Effector memory CD8-positive, alpha-beta T cell (primary cell): ENCODE data around the gene RFTN2.
"Not testable (repeated sequence)": the region's sequence is repeated elsewhere in the genome, so short reads cannot be mapped to it uniquely, and the experiment has no call there.

ENCODE experiments used
- ATAC-seq: fragments of 150-1000 bp; cut with Tn5 transposase; replicated peaks from 2 replicates; pipeline ENCODE4 v1.10.0; 2021; ENCODE audit warnings: mild to moderate bottlenecking, moderate library complexity
- DNase-seq, 3 experiments: peaks; one replicate each; pipeline ENCODE4 v3.0.0; 2021
- H3K27ac Mint-ChIP-seq, 2 donors: one replicate each; pipeline ENCODE4 v1.8.0; 2022; ENCODE audit warnings: mild to moderate bottlenecking in 2 of 2, mixed read lengths in 2 of 2, moderate library complexity in 2 of 2
- H3K27me3 Mint-ChIP-seq, 2 donors: one replicate each; pipeline ENCODE4 v1.8.0; 2022; ENCODE audit warnings: mixed read lengths in 2 of 2
- H3K36me3 Mint-ChIP-seq: one replicate; pipeline ENCODE4 v1.8.0; 2022; ENCODE audit warnings: mild to moderate bottlenecking, moderate library complexity, mixed read lengths; ENCODE audit not compliant: insufficient read depth
- H3K4me1 Mint-ChIP-seq, 2 donors: one replicate each; pipeline ENCODE4 v1.8.0; 2022; ENCODE audit warnings: low read depth in 2 of 2, mixed read lengths in 2 of 2
- H3K4me3 Mint-ChIP-seq, 2 donors: one replicate each; pipeline ENCODE4 v1.8.0; 2022; ENCODE audit warnings: mild to moderate bottlenecking in 2 of 2, mixed read lengths in 2 of 2, moderate library complexity in 2 of 2
- H3K9me3 Mint-ChIP-seq, 2 donors: one replicate each; pipeline ENCODE4 v1.8.0; 2022; ENCODE audit warnings: mixed read lengths in 2 of 2
- total RNA-seq, 9 experiments: gene quantifications; one replicate each; lab custom pipeline; 2026; lab: John Stamatoyannopoulos, UW

The RFTN2 gene, protein sequence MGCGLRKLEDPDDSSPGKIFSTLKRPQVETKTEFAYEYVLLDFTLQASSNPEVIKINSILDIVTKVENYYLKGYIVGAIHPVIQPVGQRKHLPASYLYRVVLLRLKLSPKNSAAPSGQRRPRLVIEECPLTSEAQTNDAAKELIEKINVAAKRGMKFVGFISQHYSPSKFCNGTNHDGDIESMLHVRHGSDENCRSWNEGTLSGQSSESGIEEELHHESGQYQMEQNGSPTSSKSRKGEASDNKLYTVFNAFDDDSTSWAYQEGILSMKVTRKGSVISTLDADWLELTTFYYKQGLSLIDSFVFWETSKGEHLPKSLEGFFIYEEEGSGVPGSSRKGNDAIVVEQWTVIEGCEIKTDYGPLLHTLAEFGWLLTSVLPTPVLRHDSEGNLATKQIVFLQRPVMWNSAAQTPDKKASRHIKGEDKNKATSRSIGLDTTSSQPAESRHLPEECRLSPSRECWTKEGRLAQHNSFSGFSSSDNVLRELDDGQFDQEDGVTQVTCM
- 0 to 1.5 (median 0.07) reads per million in 9 experiments for total RNA-seq

DNA sequence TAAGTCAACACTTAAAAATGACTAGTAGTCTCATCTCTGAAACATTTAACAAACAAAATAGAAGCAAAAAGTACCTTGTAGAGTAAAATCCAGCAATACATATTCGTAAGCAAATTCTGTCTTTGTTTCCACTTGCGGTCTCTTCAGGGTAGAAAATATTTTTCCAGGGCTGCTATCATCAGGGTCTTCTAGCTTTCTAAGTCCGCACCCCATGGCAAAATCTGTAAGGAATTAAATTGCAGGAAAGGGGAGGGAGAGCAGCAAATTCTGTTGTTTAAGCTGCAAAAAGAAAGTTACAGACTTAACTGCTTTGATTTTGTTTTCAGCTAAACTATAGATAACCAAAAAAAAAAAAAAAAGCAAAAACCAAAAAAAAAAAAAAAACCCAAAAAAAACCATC lies at the start of gene RFTN2:
Gene RFTN2 (minus strand): TSS at position 342 of the 400 bp plus-strand sequence. CDS start 129 bp downstream, at position 213.
- H3K4me1 Mint-ChIP-seq = no peaks in the 10 kb centered on the region
- ATAC-seq (no peak), DNase-seq (no peak)
- H3K27me3 Mint-ChIP-seq = peaks cover 0 to 26% of the 10 kb centered on the region in 2 donors
- H3K9me3 Mint-ChIP-seq = no peaks in the 10 kb centered on the region
- no peak within 1 kb of the TSS for H3K4me3 Mint-ChIP-seq
- H3K36me3 Mint-ChIP-seq = no peaks in the 10 kb centered on the region
- no peak within 1 kb of the TSS for H3K27ac Mint-ChIP-seq

DNA sequence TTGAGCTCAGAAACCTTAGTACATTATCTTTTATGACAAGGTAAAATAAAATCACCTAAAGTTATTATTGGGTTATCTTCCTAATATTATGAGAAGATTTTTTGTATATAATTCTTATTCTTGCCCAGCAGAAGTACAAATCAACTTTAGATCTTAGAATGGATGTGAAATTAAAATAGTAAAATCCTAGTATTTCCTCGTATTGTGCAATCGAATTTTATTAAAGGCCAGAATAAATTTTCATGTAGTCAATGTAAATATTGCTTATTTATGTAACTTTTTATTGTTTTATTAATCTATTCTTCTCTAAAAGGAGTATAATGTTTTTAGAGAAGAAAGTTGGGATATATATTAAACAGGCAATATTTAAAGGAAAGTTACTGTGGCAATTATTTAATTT lies 42.5 kb upstream of the RFTN2 start:
- Mint-ChIP-seq H3K27ac (no peak overlapping the region), H3K4me1 (peaks cover 2 to 4% of the 10 kb centered on the region in 2 donors), H3K4me3 (no peak overlapping the region), H3K36me3 (peaks cover 9% of the 10 kb centered on the region), H3K9me3 (no peaks in the 10 kb centered on the region), H3K27me3 (no peaks in the 10 kb centered on the region)
- ATAC-seq (no peak), DNase-seq (no peak)

DNA sequence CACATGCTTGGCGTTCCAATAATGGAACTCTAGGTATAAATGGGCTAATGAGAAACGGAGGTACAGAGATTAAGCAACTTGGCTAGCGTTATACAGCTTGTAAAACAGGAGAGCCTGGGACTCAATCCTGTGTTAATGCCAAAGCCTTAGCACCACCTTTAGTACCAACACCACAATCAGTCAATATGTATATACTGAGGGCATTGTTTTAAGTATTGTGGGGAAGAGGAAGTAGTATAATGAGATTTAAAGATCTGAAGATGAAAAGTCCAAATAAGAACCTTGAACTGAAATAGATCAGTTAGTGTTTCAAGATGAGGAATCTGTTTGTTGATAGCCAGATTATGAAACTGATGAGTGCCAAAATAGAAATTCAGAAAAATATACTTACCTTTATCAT lies 37.9 kb upstream of the RFTN2 start:
- Mint-ChIP-seq H3K4me3 (no peak overlapping the region), H3K4me1 (peaks cover 21 to 31% of the 10 kb centered on the region in 2 donors), H3K27me3 (no peaks in the 10 kb centered on the region), H3K36me3 (peaks cover 17% of the 10 kb centered on the region), H3K9me3 (no peaks in the 10 kb centered on the region), H3K27ac (no peak overlapping the region)
- ATAC-seq = no peak
- DNase-seq = no peak

DNA sequence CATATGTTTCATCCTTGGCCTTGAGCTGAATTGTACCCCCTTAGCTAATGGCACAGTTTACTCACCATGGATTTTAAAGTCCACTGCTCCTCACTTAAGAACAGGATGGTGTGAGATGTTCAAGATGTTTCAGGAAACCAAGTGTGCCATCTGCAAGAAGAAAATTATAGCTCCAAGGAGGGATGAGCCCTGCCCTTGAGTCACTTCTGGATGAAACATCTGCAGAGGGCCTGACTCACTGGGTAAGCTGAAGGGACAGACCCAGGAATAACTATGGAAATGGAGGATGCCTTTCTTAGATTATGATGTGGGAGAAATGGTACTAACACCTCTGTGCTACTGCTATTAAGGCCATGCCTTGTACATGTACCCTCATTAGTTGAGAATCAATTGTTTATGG lies 36.2 kb upstream of the RFTN2 start:
- H3K27ac Mint-ChIP-seq = no peak overlapping the region
- H3K4me3 Mint-ChIP-seq = no peak overlapping the region
- DNase-seq (no peak), ATAC-seq (no peak)
- H3K36me3 Mint-ChIP-seq = peaks cover 17% of the 10 kb centered on the region
- peaks cover 31 to 44% of the 10 kb centered on the region in 2 donors for H3K4me1 Mint-ChIP-seq
- no peaks in the 10 kb centered on the region for H3K27me3 Mint-ChIP-seq
- H3K9me3 Mint-ChIP-seq = no peaks in the 10 kb centered on the region

DNA sequence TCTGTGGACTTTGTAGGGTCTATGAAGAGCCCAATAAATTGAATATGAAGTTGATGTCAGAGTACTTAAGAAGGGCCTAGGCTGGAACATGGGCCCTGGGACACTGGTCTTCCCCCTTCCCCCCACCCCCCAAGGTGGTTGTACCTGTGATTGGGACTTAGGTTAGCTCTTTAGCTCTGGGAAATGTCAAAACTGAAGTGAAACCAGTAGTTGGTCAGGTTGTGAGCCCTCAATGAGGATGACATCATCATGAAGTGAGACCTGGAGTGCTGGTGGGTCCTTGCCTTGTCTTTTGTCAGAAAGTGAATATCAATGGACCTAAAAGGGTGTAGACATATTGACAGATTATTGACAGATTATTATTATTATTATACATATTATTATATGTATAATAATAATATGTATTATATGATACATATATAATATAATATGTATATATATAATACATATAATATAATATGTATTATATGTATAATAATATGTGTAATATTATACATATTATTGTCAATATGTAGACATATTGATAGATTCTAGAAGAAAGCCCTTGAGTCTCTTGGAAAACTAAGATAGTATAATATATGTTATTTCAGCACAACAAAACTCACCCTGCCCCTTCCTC lies 35.1 kb upstream of the RFTN2 start:
- DNase-seq = no peak
- no peaks in the 10 kb centered on the region for H3K27me3 Mint-ChIP-seq
- H3K9me3 Mint-ChIP-seq = no peaks in the 10 kb centered on the region
- H3K36me3 Mint-ChIP-seq = peaks cover 16% of the 10 kb centered on the region
- peaks cover 39 to 52% of the 10 kb centered on the region in 2 donors for H3K4me1 Mint-ChIP-seq
- H3K4me3 Mint-ChIP-seq = no peak overlapping the region
- H3K27ac Mint-ChIP-seq = no peak overlapping the region
- no peak for ATAC-seq

DNA sequence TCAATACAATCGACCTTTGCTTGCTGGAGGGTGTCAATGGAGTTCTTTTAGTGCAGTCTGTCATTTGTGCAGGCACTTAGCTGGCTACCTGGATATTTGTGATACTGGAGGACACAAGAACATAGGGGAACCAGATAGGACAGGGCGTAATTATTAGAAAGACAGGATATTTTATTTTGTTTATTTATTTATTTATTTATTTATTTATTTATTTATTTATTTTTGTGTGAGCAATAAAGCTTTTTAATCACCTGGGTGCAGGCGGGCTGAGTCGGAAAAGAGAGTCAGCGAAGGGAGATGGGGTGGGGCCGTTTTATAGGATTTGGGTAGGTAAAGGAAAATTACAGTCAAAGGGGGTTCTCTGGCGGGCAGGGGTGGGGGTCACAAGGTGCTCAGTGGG lies 33.8 kb upstream of the RFTN2 start:
- Mint-ChIP-seq H3K27ac (peak overlapping the region in 1 of 2 donors; percentile 3), H3K4me1 (peaks cover 44 to 54% of the 10 kb centered on the region in 2 donors), H3K36me3 (peaks cover 23% of the 10 kb centered on the region), H3K4me3 (peak overlapping the region in 1 of 2 donors; percentile 55)
- DNase-seq, H3K9me3 Mint-ChIP-seq, H3K27me3 Mint-ChIP-seq, ATAC-seq: not testable (repeated sequence)

DNA sequence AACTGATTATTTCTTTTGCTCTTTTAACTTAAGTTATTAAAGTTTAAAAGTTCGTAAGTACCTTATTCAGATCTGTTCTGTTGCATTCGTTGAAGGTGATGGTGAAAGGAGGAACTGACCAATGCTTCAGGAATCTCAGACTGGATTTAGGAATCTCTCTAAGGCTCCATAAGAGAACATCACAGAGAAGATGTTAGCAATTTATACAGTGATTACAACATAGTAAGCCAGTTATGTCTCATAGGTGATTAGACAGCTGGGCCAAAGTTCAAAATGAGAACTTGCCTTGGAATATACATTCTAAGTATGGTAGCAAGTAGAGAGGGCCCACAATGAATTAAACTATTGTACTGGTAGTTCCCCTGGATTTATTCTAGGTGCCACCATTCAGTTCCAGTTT lies 32.9 kb upstream of the RFTN2 start:
- H3K27ac Mint-ChIP-seq = no peak overlapping the region
- H3K4me3 Mint-ChIP-seq = peak overlapping the region in 1 of 2 donors; percentile 55
- no peaks in the 10 kb centered on the region for H3K9me3 Mint-ChIP-seq
- ATAC-seq (no peak), DNase-seq (no peak)
- no peaks in the 10 kb centered on the region for H3K27me3 Mint-ChIP-seq
- peaks cover 23% of the 10 kb centered on the region for H3K36me3 Mint-ChIP-seq
- peaks cover 43 to 52% of the 10 kb centered on the region in 2 donors for H3K4me1 Mint-ChIP-seq

DNA sequence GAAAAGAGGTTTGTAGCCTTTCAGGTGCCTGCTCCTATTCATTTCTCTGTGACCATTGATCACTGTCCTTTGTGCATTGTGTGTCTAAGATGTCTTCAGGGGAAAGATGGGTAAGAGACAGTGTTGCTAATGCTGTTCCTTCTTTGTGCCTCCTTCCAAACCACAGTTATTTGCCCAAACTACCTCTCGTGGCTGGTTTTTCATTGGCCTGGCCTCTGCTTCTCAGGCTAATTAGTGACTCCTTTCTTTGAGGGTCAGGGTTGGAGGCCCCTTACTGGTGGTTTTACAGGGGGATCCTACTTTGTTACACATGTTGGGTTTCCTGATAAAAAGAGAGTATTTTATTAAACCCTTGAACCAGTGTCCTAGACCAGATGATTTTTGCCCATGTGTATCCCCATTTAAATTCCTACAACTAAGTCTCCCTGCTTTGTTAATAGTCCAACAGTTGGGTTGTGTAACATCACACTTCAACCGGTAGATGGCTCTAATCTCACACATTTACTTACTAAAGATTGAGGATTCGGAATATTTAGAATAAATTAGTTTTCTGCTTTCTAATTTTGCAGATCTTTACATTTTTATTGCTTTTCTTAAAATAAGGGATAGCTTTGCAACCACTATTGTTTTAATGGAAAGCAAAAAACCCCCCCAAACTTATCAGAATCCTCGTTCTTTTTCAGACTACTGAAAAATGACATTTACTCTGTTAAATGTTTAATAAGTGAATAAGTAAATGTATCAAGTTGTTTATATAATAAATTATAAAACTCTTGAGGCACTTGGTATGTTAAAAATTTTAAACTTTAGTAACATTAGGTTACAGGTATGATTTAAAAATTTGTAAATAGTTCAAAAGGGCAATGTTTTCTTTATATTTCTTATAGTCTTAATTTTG lies 32.2 kb upstream of the RFTN2 start:
- Mint-ChIP-seq H3K4me3 (peak overlapping the region; percentile 69 to 95), H3K4me1 (peaks cover 41 to 52% of the 10 kb centered on the region in 2 donors), H3K27me3 (no peaks in the 10 kb centered on the region), H3K36me3 (peaks cover 25% of the 10 kb centered on the region), H3K9me3 (no peaks in the 10 kb centered on the region), H3K27ac (no peak overlapping the region)
- DNase-seq = no peak
- no peak for ATAC-seq

DNA sequence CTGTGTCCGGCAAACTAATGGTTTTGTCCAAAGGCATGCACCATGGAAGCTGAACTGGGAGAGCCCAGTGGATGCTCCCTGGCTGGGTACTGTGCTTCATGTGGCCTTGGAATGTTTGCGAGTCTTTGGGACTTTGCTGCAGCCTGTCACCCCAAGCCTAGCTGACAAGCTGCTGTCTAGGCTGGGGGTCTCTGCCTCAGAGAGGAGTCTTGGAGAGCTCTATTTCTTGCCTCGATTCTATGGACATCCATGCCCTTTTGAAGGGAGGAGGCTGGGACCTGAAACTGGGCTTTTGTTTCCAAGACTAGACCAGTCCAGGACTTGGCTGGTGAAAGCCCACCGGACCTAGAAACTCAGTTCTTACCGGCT lies 31.4 kb upstream of the RFTN2 start:
- no peaks in the 10 kb centered on the region for H3K27me3 Mint-ChIP-seq
- peaks cover 41 to 45% of the 10 kb centered on the region in 2 donors for H3K4me1 Mint-ChIP-seq
- peaks cover 22% of the 10 kb centered on the region for H3K36me3 Mint-ChIP-seq
- H3K27ac Mint-ChIP-seq = peak overlapping the region; percentile 88 to 90
- no peaks in the 10 kb centered on the region for H3K9me3 Mint-ChIP-seq
- peak overlapping the region; percentile 69 to 95 for H3K4me3 Mint-ChIP-seq
- DNase-seq (no peak), ATAC-seq (no peak)

DNA sequence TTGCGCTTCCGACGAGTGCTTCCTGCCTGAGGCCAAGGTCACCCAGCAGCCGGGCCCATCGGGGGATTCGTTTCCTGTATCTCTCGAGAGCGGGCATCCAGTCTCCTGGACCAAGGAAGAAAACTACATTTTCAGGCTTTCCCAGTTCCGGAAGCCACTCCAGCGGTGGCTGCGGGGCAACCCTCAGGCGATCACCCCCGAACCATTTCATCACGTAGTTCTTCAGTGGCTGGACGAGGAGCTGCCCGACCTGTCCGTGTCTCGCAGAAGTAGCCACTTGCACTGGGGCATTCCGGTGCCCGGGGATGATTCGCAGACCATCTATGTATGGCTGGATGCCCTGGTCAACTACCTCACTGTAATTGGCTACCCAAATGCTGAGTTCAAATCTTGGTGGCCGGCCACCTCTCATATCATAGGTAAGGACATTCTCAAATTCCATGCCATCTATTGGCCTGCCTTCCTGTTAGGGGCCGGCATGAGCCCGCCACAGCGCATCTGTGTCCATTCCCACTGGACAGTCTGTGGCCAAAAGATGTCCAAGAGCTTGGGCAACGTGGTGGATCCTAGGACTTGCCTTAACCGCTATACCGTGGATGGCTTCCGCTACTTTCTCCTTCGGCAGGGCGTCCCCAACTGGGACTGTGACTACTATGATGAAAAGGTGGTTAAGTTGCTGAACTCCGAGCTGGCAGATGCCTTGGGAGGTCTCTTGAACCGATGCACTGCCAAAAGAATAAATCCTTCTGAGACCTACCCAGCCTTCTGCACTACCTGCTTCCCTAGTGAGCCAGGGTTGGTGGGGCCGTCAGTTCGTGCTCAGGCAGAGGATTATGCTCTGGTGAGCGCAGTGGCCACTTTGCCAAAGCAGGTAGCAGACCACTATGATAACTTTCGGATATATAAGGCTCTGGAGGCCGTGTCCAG lies 30.8 kb upstream of the RFTN2 start:
- no peak for ATAC-seq
- Mint-ChIP-seq H3K36me3 (peaks cover 22% of the 10 kb centered on the region), H3K9me3 (no peaks in the 10 kb centered on the region), H3K27me3 (peaks cover 0 to 3% of the 10 kb centered on the region in 2 donors), H3K4me1 (peaks cover 39 to 45% of the 10 kb centered on the region in 2 donors), H3K27ac (peak overlapping the region; percentile 88 to 90), H3K4me3 (peak overlapping the region; percentile 69 to 95)
- no peak for DNase-seq

DNA sequence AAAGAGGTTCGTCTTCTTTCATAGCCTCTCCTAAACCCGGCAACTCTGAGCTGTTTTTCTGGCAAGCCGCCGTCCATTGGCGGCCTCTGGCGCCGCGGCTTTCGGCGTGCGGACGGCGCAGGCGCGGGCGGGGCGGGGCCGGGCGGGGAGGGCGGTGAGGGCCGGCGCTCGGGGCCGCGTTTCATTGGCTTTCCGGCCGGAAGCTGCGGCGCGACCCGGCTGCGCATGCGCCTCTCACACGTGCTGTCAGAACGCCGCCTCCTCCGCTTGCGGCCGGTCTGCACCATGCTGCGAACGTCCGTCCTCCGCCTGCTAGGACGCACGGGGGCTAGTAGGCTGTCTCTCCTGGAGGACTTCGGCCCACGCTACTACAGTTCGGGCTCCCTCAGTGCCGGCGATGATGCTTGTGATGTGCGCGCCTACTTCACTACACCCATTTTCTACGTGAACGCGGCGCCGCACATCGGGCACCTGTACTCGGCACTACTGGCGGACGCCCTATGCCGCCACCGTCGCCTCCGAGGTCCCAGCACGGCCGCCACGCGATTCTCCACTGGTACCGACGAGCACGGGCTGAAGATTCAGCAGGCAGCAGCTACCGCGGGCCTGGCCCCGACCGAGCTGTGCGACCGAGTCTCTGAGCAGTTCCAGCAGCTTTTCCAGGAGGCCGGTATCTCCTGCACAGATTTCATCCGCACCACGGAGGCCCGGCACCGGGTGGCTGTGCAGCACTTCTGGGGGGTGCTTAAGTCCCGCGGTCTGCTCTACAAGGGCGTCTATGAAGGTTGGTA lies 29.9 kb upstream of the RFTN2 start, which contains the start of gene MARS2:
Gene MARS2 (plus strand): TSS at position 249 of the 791 bp plus-strand sequence. CDS start 37 bp downstream, at position 286.
- peaks cover 25% of the 10 kb centered on the region for H3K36me3 Mint-ChIP-seq
- H3K4me3 Mint-ChIP-seq = peak within 1 kb of the TSS; percentile 69 to 95
- H3K9me3 Mint-ChIP-seq = no peaks in the 10 kb centered on the region
- H3K4me1 Mint-ChIP-seq = peaks cover 40 to 44% of the 10 kb centered on the region in 2 donors
- ATAC-seq (peak; percentile 80), DNase-seq (peak; percentile 86 to 90 (median 88))
- H3K27me3 Mint-ChIP-seq = peaks cover 0 to 7% of the 10 kb centered on the region in 2 donors
- H3K27ac Mint-ChIP-seq = peak within 1 kb of the TSS; percentile 88 to 90
